K562 (cell line): Measurements from ENCODE around the gene HSPB8. TPM values are rescaled to one million over a fixed set of nuclear protein-coding genes. Genes with fewer than 3 reads are reported as not detected.
A peak's percentile ranks its signal among the peaks of the same experiment; 100 is the strongest.

Experiments used
- ATAC-seq: fragments of 200-7000 bp; cut with Tn5 transposase; 3 replicates; pipeline ENCODE4 v1.9.1; 2020; ENCODE audit warnings: moderate library complexity
- BruUV-seq: library from RNA; stranded (reverse); fragments of 400-500 nt; replicated peaks from 2 replicates; lab custom pipeline; 2021; lab: Mats Ljungman, UMichigan
- CTCF ChIA-PET: fragments of 300-600 bp; formaldehyde crosslinking; extraction: SDS; loops from one replicate; lab custom pipeline; 2021; ENCODE audit warnings: low intra/inter-chr PET ratio; lab: Yijun Ruan, JAX
- POLR2A ChIA-PET: fragments of 300-600, 350-650 bp; sonication (Branson Sonifier 250); formaldehyde crosslinking; extraction: SDS; loops from one replicate; lab custom pipeline; 2021; ENCODE audit warnings: antibody characterized with exemption, inconsistent platforms; lab: Yijun Ruan, JAX
- DNase-seq, 4 experiments: peaks; one replicate each; pipeline versions ENCODE4 v3.0.0 to v3.0.0-alpha.2; 2011 to 2018; ENCODE audit warnings: low spot score in 3 of 4, mixed read lengths in 3 of 4; ENCODE audit errors: extremely low read depth in 1 of 4
- FAIRE-seq: peaks from 2 replicates; lab custom pipeline; 2011; peaks lifted over from hg19 to GRCh38; lab: Jason Lieb, UNC
- H2AFZ ChIP-seq: 2 replicates; pipeline ENCODE4 v1.6.0; 2011; ENCODE audit warnings: low read depth, low read length, control low read depth, inconsistent platforms
- H3K27ac ChIP-seq: fragments of 200-600 bp; 3 replicates; pipeline ENCODE4 v1.8.0; 2011; ENCODE audit warnings: low read depth, mild to moderate bottlenecking, control low read depth, inconsistent platforms, low read length, moderate library complexity, mixed read lengths; ENCODE audit errors: extremely low read depth
- H3K27me3 ChIP-seq, 2 experiments: fragments of 300-600 bp in 1 of 2; 2 replicates in 1 of 2; 3 replicates in 1 of 2; pipeline versions ENCODE4 v1.6.0 to v1.8.0; 2011; ENCODE audit warnings: inconsistent platforms in 2 of 2, low read length in 2 of 2, mild to moderate bottlenecking in 1 of 2, mixed read lengths in 1 of 2, moderate library complexity in 1 of 2; ENCODE audit not compliant: control insufficient read depth in 2 of 2, insufficient read depth in 2 of 2
- H3K36me3 ChIP-seq: fragments of 300-600 bp; 3 replicates; pipeline ENCODE4 v1.8.0; 2011; ENCODE audit warnings: mild to moderate bottlenecking, low read length, inconsistent platforms; ENCODE audit not compliant: control insufficient read depth, insufficient read depth
- H3K4me1 ChIP-seq, 2 experiments: fragments of 200-600 bp in 1 of 2; replicated peaks in 1 of 2; 2 replicates in 1 of 2; 3 replicates in 1 of 2; pipeline versions ENCODE4 v1.5.1 to v1.8.0; 2011; ENCODE audit warnings: inconsistent platforms in 2 of 2, low read length in 2 of 2, mild to moderate bottlenecking in 1 of 2, mixed read lengths in 1 of 2, moderate library complexity in 1 of 2; ENCODE audit not compliant: control insufficient read depth in 2 of 2, insufficient read depth in 2 of 2
- H3K4me2 ChIP-seq: 2 replicates; pipeline ENCODE4 v1.6.1; 2011; ENCODE audit warnings: low read length, control low read depth, inconsistent platforms, mixed read lengths; ENCODE audit not compliant: insufficient read depth
- H3K4me3 ChIP-seq: fragments of 200-600 bp; sonication (generic), shearing (Covaris generic); 2 replicates; pipeline ENCODE4 v1.5.1; 2016; ENCODE audit warnings: control low read depth, inconsistent platforms
- H3K79me2 ChIP-seq: fragments of 200-600 bp; 3 replicates; pipeline ENCODE4 v1.8.0; 2011; ENCODE audit warnings: low read length, inconsistent platforms; ENCODE audit not compliant: control insufficient read depth, insufficient read depth
- H3K9ac ChIP-seq, 2 experiments: 2 replicates each; pipeline versions ENCODE4 v1.6.0 to v1.6.1; 2011; ENCODE audit warnings: low read depth in 2 of 2, low read length in 2 of 2, control low read depth in 1 of 2, inconsistent platforms in 1 of 2, mild to moderate bottlenecking in 1 of 2, mixed read lengths in 1 of 2; ENCODE audit not compliant: insufficient read depth in 1 of 2
- H3K9me1 ChIP-seq: one replicate; pipeline ENCODE4 v1.6.0; 2011; ENCODE audit warnings: inconsistent platforms, mild to moderate bottlenecking, low read length, moderate library complexity; ENCODE audit not compliant: control insufficient read depth, insufficient read depth
- H3K9me3 ChIP-seq: replicated peaks from 2 replicates; pipeline ENCODE4 v1.5.1; 2011; ENCODE audit warnings: low read depth, low read length, inconsistent platforms; ENCODE audit not compliant: control insufficient read depth, insufficient read depth
- H4K20me1 ChIP-seq: replicated peaks from 2 replicates; pipeline ENCODE4 v1.6.1; 2011; ENCODE audit warnings: low read length, inconsistent platforms, mixed read lengths; ENCODE audit not compliant: control insufficient read depth, insufficient read depth
- CAMTA2 ChIP-seq: fragments of 250-450 bp; sonication (Bioruptor Pico); conservative IDR thresholded peaks from 2 replicates; pipeline ENCODE4 v1.5.1; 2022
- DLX4 ChIP-seq: fragments of 250-450 bp; sonication (Bioruptor Pico); IDR thresholded peaks from 2 replicates; pipeline ENCODE4 v1.6.1; 2021; ENCODE audit warnings: mild to moderate bottlenecking
- PPARD ChIP-seq: fragments of 250-450 bp; sonication (Bioruptor Pico); IDR thresholded peaks from 2 replicates; pipeline ENCODE4 v1.8.0; 2022; ENCODE audit warnings: inconsistent platforms, mild to moderate bottlenecking, moderate library complexity
- RBM25 ChIP-seq: fragments of 200-400 bp; formaldehyde crosslinking; IDR thresholded peaks from 2 replicates; pipeline ENCODE4 v1.6.1; 2018; ENCODE audit warnings: low read length, low read depth, moderate library complexity; ENCODE audit not compliant: severe bottlenecking
- SIX5 ChIP-seq, 2 experiments: IDR thresholded peaks; 2 replicates each; pipeline ENCODE4 v1.6.1; 2011; ENCODE audit warnings: low read length in 2 of 2, borderline replicate concordance in 1 of 2, low read depth in 1 of 2, mild to moderate bottlenecking in 1 of 2, moderate library complexity in 1 of 2; ENCODE audit not compliant: insufficient read depth in 1 of 2
- ZNF318 ChIP-seq, 2 experiments: fragments of 450-650 bp; IDR thresholded peaks; 2 replicates each; pipeline ENCODE4 v1.6.1; 2016; ENCODE audit warnings: mild to moderate bottlenecking in 2 of 2, borderline replicate concordance in 1 of 2, low read depth in 1 of 2, moderate library complexity in 1 of 2
- WGBS: fragments of 100-300 bp; shearing (Covaris generic); methylation state at CpG from one replicate; pipeline ENCODE4 v1.1.6; 2016; ENCODE audit warnings: low coverage, mixed read lengths; ENCODE audit not compliant: insufficient coverage; ENCODE audit errors: missing lambda C conversion rate; 5-methylcytosine and 5-hydroxymethylcytosine counted together
- in situ Hi-C: fragments of 300-500 bp; cut with MboI; formaldehyde crosslinking; loops from 4 replicates; pipeline ENCODE4 v1.15.0; 2018; ENCODE audit warnings: inconsistent platforms, mixed read lengths
- intact Hi-C: fragments of 100-400 bp; cut with micrococcal nuclease; formaldehyde crosslinking; loops from 2 replicates; pipeline ENCODE4 v1.14.2; 2022
- polyA plus RNA-seq, 8 experiments: library from polyadenylated mRNA; depleted of rRNA in 4 of 8; stranded (reverse) in 5 of 8; unstranded in 3 of 8; fragments of >200 nt; fragmentation: Nextera tagmentation in 2 of 8; fragmentation: Illumina TruSeq in 1 of 8; extraction: Ambion mirVana in 2 of 8; extraction: Trizol in 1 of 8; gene quantifications; 2 replicates each; pipeline versions ENCODE4 v1.2.1 to v1.2.3, GENCODE V29; 2011 to 2014; ENCODE audit warnings: inconsistent platforms in 1 of 8, missing spikeins in 1 of 8
- total RNA-seq, 7 experiments: library from RNA; depleted of rRNA in 6 of 7; stranded (reverse); fragments of >200 nt in 6 of 7; fragmentation: Illumina TruSeq in 2 of 7; extraction: Trizol in 2 of 7; gene quantifications; 2 replicates each; pipeline versions ENCODE4 v1.2.1 to v1.2.3, GENCODE V29; 2011 to 2021; ENCODE audit warnings: low replicate concordance in 1 of 7

Gene HSPB8
- total and polyA plus RNA-seq, 9 of the 15 experiments (the other 6 are each of a cell fraction or from before 2014, with no cell fraction given): 0.13 TPM; not detected in 8

GRCh38 chr12:119181944-119182343, 3.2 kb downstream of the HSPB8 start:
- Histone ChIP-seq H3K9ac (no peak overlapping the region), H3K4me1 (peaks cover 0 to 12% of the 10 kb centered on the region in 2 experiments; a peak in 1 of 5 replicates), H3K79me2 (no peaks in the 10 kb centered on the region), H3K27me3 (peaks cover 2 to 16% of the 10 kb centered on the region in 2 experiments; a peak in 4 of 5 replicates), H3K4me2 (no peak overlapping the region), H3K4me3 (no peak overlapping the region), H3K9me3 (no peaks in the 10 kb centered on the region), H3K9me1 (no peaks in the 10 kb centered on the region), H3K27ac (no peak overlapping the region), H2AFZ (no peak overlapping the region), H4K20me1 (no peaks in the 10 kb centered on the region), H3K36me3 (no peaks in the 10 kb centered on the region)
- TF ChIP-seq RBM25 (peak; percentile 67), DLX4 (CRISPR knock-in tag) (no peak), PPARD (no peak), CAMTA2 (CRISPR knock-in tag) (no peak), SIX5 (IDR thresholded peaks at IDR 0.05; ENCODE audit: borderline replicate concordance in 1 of 2, insufficient read depth in 1 of 2, low read depth in 1 of 2, low read length in 2 of 2) (no peak), ZNF318 (IDR thresholded peaks at IDR 0.05; ENCODE audit: borderline replicate concordance in 1 of 2, low read depth in 1 of 2) (no peak)
- ChIA-PET CTCF (no interaction called here), POLR2A (interaction anchor here (1.3 kb wide), 1 partner anchor 13 kb away, joined by 3 read pairs; no protein-coding TSS in a partner anchor)
- in situ Hi-C loops: no loop called here
- no peak for FAIRE-seq
- intact Hi-C loops: no loop called here
- no peak for DNase-seq
- BruUV-seq: no TSS peak
- 3% methylated on average over 3 of the region's 3 CpGs for whole genome bisulfite sequencing
- ATAC-seq: no peak
